Upper lobe of left lung (tissue), 4 donors: ENCODE data around the gene STK39.

Source experiments
- CTCF ChIP-seq, 6 experiments: fragments of 450-650 bp in 4 of 6; fragments of 200-600 bp in 2 of 6; sonication (generic) in 2 of 6; IDR thresholded peaks; one replicate each; pipeline ENCODE4 v1.5.1; 2016 to 2019; ENCODE audit warnings: antibody characterized with exemption in 6 of 6
- EP300 ChIP-seq, 4 donors: sonication (generic); formaldehyde crosslinking; IDR thresholded peaks; one replicate each; pipeline ENCODE4 v1.5.1; 2017; ENCODE audit warnings: antibody characterized with exemption in 4 of 4, control low read depth in 2 of 4
- POLR2AphosphoS5 ChIP-seq, 2 donors: sonication (generic); formaldehyde crosslinking; IDR thresholded peaks; one replicate each; pipeline ENCODE4 v1.5.1; 2017; ENCODE audit warnings: antibody characterized with exemption in 2 of 2

GRCh38 chr2:168143813-168144212, 103.6 kb downstream of the STK39 start:
- no peak for TF ChIP-seq EP300 (IDR thresholded peaks at IDR 0.05)
- no peak for TF ChIP-seq CTCF (IDR thresholded peaks at IDR 0.05)
- no peak for TF ChIP-seq POLR2AphosphoS5 (IDR thresholded peaks at IDR 0.05)
